GM19455 (cell line): Measurements from ENCODE around the gene ARFGAP2.

Experiments
- ATAC-seq: cut with Tn5 transposase; IDR thresholded peaks from one replicate; pipeline ENCODE4 v1.9.1; 2021; ENCODE audit not compliant: unreplicated experiment

Gene ARFGAP2

GRCh38 chr11:47171856-47172255 is 4.8 kb downstream of the ARFGAP2 start:
- no peak for ATAC-seq

DNA sequence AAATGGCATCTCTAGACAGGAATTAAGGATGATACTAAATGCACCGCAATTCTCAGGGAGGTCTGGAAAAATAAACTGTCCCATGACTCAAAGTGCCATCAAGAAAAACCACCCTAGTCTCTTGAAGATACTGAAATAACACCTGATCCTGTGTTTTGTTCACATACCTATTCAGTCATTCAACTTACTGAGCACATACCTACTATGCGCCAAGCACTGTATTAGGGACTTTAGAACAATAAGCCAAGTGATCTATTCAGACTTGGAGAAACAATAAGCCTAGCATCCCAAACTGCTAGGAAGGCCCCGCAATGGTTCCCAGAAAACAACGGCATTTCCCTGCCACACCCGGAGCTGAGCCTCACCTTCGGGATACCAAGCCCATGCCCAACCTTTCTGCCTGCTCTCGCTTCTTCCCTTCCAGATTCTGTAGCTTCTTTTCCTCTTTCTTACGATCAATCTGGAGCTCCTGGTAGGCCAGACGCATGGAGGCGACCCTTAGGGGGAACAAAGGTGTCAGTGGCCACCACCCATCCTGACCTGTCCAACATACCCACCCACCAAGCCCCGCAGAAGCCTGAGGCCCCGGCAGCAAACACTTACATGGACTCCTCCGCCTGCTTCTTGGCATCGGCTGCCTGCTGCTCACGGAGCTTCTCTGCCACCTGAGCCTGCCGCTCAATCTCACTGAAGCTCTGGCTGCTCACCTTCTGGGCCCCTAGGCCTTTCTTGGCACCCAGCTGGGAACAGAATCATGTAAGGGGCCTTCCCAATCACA is 5.4 kb downstream of the ARFGAP2 start:
- ATAC-seq = no peak

GRCh38 chr11:47166368-47166767 is 10.3 kb downstream of the ARFGAP2 start:
- ATAC-seq = no peak

GRCh38 chr11:47165253-47165840 is 11.3 kb downstream of the ARFGAP2 start:
- ATAC-seq = no peak

- ATAC-seq = no peak
These were observed 12.4 kb downstream of the ARFGAP2 start for GRCh38 chr11:47164321-47164720.

GRCh38 chr11:47163898-47164297 is 12.8 kb downstream of the ARFGAP2 start:
- no peak for ATAC-seq

GRCh38 chr11:47163193-47163592 is 13.5 kb downstream of the ARFGAP2 start:
- no peak for ATAC-seq

DNA sequence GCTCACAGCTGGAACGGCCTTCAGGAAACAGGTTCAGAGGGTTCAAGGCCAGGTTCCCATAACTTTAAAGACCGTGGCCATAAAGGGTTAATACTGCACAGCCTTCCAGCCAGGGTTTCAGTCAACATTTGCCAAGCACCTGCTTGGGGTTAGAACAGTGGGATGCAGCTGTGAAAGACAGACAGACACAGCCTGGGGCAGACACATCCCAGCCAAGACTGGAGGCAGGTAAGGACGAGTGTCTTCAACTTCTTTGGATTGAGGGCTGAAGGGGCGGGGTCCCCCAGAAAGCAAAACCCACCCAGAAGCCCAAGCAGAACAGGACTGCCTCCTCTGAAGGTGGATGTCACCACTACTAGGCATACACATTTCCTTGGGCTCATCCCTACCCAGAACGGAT is 14.3 kb downstream of the ARFGAP2 start:
- ATAC-seq = no peak

DNA sequence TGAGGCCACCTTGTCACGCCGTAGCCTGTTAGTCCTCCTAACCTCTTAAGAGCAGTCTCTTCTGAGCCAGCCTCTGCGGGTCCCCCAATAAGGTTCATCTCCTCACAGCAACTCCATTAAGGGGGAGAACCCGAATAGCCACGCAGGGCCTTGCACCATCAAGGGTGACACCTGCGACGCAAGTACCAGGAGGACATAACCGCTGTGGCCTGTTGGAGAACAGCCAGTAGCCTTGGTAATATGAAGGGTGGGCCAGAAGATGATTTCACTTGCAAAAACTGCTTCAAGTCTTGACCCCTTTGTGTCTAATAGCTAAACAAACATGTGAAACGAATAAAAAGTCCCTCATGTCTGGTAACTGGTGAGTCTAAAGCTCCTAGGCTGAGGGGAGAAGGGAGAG is 14.8 kb downstream of the ARFGAP2 start:
- ATAC-seq = no peak

GRCh38 chr11:47161134-47161854 is 15.4 kb downstream of the ARFGAP2 start:
- ATAC-seq = peak; percentile 57

DNA sequence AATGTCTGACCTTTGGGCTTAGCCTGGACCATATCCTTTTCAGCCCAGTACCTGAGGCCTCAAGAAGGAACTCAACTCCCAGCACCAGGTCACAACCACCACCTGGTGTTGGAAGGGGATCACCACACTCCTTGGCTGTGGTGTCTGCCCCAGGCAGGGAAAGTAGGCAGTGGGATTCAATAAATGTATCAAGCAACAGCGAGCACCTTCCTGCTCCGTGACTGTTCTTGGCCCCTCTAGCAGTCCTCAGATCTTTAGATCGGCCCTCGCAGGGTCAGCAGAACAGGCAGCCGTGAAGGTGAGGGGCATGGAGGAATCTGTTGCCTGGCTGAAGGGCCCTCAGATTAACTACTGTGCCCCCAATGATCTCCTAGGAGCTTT is 15.9 kb downstream of the ARFGAP2 start:
- ATAC-seq = no peak

DNA sequence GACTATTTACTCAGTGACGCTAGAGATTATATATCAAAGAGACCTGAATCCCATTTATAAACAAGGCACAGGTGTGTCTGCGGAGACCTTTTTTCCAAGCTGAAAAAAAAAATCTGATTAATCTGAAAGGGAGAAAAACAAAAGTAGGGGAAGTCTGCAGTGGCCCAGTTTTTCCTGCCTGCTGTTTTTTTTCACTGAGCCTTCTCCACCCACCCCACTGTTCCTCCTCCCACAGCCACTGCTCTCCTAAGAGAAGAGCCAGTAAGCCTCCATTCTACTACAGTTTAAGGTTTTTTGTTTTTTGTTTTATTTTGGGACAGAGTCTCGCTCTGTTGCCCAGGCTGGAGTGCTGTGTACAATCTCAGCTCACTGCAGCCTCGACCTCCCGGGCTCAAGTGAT is 18.4 kb downstream of the ARFGAP2 start:
- ATAC-seq = no peak

GRCh38 chr11:47157805-47158204 is 18.9 kb downstream of the ARFGAP2 start:
- ATAC-seq = no peak

DNA sequence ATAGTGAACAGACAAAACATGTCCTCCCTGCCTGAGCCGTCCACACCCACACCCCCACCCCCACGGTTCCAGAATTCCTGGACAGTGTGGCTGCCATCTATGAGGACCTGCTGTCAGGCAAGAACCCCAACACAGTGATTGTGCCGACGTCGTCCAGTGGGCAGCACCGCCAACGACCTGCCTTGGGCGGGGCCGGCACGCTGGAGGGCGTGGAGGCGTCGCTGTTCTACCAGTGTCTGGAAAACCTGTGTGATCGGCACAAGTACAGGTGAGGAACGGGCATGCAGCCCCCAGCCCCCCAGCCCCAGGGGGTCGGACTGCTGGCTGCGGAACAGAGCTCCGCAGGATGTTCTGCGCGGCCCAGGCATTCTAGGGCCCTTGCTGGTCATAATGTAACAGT is 19.7 kb downstream of the ARFGAP2 start:
- ATAC-seq = no peak

DNA sequence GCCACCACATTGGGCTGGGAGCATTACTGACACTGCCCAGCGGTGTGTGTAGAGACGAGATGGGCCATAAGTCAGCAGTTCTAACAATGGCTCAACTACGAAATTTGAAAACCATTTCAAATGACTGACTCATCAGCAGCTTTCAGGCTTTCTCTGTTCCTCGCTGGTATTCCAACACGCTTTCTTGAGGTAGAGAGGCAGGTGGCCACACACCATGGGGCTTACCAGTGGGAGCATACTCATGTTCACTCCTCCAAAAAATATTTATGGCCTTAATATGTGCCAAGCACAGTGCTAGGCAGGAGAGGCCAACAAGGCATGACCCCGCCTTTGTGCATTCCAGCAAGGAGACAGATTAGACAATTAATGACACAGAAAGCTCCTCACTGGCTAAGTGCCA is 20.3 kb downstream of the ARFGAP2 start:
- no peak for ATAC-seq

- ATAC-seq = no peak
These were observed 20.8 kb downstream of the ARFGAP2 start for GRCh38 chr11:47155879-47156278.

DNA sequence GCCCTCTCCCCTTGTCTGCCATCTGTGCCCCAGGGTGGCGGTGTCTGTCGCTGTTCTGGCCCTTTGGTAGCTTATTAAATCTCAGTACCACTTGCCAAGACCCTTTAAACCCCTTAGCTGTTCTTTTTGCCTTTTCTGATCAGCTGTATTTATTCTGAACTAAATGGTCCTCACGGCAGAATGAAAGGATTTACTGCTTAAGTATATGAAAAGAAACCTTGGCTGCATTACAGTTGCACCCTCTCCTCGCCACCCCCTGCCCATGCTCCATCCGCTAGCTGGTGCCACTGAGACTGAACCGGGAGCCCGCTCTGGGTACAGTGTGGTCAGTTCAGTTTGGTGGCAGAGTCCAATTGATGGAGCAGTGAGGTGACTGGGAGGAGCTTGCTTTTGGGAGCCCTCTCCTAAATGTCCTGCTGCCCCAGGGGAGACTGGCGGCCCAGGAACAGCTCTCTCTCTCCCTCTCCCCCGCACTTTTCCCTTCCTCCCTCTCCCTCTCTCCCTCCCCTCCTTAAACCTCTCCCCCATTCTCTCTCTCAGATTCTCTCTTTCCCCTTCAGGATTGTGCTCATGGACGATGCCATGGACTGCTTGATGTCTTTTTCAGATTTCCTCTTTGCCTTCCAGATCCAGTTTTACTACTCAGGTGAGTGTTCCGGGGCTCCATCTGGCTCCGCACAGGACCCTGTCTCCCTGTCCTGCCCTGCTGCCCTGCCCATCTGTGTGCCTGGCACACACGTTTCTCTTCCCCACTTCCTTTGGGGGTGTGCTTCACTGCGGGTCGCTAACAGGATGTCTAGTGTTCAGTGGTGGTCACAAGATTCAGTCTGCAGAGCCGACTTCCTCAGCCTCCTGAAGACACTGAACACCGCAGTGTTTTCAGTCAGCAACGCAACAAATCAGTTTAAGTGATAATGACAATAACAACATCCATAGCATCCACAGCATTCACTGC is 21.8 kb downstream of the ARFGAP2 start:
- no peak for ATAC-seq

- ATAC-seq = no peak
These were observed 23.4 kb downstream of the ARFGAP2 start for GRCh38 chr11:47152953-47153950.

GRCh38 chr11:47152126-47152952 is 24.3 kb downstream of the ARFGAP2 start:
- ATAC-seq = no peak
